ENCODE data around the gene CBX2.

CBX2 gene

DNA sequence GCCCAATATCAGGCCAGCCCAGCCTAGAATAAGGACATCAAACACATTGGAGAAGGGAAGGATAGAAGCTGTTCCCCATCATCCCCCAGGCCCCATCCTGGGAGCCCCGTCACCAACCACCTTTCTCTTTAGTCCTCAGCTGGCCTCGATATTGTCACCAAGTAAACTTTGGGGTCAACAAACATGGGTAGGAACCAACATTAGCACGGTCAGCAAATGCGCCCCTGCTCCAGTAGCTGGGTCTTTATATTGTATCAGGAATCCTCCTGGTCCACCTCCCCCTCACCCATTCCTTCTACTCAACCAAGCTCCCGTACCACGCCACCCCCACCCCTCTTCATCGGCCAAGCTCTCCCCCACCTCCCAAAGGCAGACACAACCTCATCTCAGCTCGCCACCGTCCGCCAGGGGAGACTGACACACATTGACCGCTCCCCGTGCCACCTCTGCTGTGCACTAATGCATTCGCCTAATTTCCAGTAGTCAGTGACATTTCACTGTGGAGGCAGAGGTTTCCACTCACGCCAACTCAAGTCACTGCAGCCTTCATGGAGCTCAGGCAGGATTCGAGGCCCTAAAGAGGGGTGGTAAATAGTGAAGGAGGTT is 20.7 kb upstream of the CBX2 start:
- DNase-seq (ENCODE audit: low read depth in 2 of 2): no peak
- TF ChIP-seq, protein P1, sequence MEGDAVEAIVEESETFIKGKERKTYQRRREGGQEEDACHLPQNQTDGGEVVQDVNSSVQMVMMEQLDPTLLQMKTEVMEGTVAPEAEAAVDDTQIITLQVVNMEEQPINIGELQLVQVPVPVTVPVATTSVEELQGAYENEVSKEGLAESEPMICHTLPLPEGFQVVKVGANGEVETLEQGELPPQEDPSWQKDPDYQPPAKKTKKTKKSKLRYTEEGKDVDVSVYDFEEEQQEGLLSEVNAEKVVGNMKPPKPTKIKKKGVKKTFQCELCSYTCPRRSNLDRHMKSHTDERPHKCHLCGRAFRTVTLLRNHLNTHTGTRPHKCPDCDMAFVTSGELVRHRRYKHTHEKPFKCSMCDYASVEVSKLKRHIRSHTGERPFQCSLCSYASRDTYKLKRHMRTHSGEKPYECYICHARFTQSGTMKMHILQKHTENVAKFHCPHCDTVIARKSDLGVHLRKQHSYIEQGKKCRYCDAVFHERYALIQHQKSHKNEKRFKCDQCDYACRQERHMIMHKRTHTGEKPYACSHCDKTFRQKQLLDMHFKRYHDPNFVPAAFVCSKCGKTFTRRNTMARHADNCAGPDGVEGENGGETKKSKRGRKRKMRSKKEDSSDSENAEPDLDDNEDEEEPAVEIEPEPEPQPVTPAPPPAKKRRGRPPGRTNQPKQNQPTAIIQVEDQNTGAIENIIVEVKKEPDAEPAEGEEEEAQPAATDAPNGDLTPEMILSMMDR (IDR thresholded peaks at IDR 0.05; ENCODE audit: low read depth, low read length): no peak
- no peak overlapping the region for H3K4me3 ChIP-seq (replicated peaks in 1 of 2; ENCODE audit: low read depth in 2 of 2, low read length in 2 of 2)

DNA sequence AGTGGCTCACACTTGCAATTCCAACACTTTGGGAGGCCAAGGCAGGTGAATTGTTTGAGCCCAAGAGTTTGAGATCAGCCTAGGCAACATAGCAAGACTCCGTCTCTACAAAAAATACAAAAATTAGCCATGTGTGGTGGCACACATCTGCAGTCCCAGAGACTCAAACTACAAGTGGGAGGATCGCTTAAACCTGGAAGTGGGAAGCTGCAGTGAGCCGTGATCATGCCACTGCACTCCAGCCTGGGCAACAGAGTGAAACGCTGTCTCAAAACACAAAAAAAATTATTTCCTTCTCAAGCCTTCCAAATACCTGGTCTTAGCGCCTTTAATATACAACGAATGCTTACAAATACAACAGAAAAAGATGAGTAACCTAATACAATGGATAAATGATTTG is 19.7 kb upstream of the CBX2 start:
- TF ChIP-seq, protein P1 (IDR thresholded peaks at IDR 0.05; ENCODE audit: low read depth, low read length): no peak
- no peak for DNase-seq (ENCODE audit: low read depth in 2 of 2)
- no peak overlapping the region for H3K4me3 ChIP-seq (replicated peaks in 1 of 2; ENCODE audit: low read depth in 2 of 2, low read length in 2 of 2)

DNA sequence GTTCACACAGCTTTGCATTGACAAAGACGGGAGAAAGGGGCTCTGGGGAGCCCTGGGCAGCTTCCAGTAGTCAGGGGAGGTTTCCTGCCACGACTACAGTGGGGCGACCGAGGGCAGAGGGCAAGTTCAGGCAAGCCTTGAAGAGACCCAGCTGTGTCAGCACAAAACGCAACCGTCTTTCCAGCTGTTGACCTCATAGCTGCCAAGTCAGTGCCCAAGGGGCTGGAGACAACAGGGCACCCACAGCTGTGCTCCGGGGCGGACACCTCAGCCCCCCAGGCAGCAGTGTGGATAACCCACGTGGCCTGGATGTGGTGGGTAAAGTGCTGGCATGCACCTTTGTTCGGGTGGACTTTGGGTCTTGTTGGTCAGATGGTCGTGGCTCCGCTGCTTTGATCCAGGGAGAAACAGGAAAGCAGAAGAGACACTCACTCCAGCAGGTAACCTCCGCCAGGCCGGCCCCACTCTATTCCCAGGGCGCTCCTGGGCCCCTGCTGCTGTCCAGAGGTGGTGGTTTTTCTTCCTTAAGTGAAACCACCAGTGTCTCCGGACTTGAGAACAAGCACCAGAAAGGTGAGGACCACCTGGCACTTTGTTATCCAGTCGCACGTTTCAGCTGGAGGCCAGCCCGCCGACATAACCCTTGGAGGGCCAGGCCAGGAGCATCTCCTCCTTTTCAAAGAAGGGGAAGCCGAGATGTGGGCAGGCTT is 17.6 kb upstream of the CBX2 start:
- no peak overlapping the region for H3K4me3 ChIP-seq (replicated peaks in 1 of 2; ENCODE audit: low read depth in 2 of 2, low read length in 2 of 2)
- no peak for DNase-seq (ENCODE audit: low read depth in 2 of 2)
- TF ChIP-seq, protein P1 (IDR thresholded peaks at IDR 0.05; ENCODE audit: low read depth, low read length): no peak

DNA sequence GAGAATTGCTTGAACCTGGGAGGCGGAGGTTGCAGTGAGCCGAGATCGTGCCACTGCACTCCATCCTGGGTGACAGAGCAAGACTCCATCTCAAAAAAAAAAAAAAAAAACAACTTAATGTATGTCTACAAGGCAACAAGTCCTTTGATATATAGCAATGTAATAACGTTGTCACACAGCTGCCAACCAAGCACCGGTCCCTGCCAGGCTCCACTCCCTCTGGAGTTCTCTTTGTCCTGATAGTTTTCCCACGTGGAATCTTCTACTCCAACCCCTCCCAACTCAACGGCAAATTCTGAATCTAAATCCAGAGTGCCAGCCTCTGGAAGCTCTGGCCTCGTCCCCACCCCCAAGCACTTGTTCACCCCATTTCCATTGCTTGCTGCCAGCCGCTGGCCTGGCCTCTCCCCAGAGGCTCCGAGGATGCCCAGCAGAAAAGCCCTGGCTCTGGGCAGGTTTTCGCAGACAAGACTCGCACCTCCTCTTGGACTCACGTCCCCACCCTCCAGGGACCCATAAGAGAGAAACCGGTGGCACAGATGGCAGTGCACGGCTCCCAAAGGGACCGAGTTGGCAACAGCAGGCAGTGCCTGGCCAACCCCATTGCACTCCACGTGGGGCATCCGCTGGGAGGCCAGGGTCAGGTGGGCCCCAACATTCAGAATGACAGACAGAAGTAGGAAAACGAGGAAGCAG is 15.9 kb upstream of the CBX2 start:
- no peak for DNase-seq (ENCODE audit: low read depth in 2 of 2)
- TF ChIP-seq, protein P1 (IDR thresholded peaks at IDR 0.05; ENCODE audit: low read depth, low read length): no peak
- no peak overlapping the region for H3K4me3 ChIP-seq (replicated peaks in 1 of 2; ENCODE audit: low read depth in 2 of 2, low read length in 2 of 2)

DNA sequence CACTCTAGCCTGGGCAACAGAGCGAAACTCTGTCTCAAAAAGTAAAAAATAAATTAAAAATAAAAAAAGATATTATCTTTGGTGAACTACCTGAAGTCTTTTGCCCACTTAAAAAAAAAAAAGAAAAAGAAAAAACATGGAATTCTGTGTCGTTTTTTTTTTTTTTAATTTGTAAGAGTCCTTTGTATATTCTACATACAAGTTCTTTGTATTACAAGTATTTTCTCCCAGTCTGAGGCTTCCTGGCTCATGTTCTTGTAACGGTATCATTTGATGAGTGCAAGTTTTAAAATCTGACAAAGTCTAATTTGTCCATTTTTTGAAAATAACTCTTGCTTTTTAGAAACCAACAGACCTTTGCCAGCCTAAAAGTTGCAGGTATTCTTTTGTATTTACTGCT is 12.2 kb upstream of the CBX2 start:
- no peak for DNase-seq (ENCODE audit: low read depth in 2 of 2)
- H3K4me3 ChIP-seq (replicated peaks in 1 of 2; ENCODE audit: low read depth in 2 of 2, low read length in 2 of 2): no peak overlapping the region
- TF ChIP-seq, protein P1 (IDR thresholded peaks at IDR 0.05; ENCODE audit: low read depth, low read length): no peak

DNA sequence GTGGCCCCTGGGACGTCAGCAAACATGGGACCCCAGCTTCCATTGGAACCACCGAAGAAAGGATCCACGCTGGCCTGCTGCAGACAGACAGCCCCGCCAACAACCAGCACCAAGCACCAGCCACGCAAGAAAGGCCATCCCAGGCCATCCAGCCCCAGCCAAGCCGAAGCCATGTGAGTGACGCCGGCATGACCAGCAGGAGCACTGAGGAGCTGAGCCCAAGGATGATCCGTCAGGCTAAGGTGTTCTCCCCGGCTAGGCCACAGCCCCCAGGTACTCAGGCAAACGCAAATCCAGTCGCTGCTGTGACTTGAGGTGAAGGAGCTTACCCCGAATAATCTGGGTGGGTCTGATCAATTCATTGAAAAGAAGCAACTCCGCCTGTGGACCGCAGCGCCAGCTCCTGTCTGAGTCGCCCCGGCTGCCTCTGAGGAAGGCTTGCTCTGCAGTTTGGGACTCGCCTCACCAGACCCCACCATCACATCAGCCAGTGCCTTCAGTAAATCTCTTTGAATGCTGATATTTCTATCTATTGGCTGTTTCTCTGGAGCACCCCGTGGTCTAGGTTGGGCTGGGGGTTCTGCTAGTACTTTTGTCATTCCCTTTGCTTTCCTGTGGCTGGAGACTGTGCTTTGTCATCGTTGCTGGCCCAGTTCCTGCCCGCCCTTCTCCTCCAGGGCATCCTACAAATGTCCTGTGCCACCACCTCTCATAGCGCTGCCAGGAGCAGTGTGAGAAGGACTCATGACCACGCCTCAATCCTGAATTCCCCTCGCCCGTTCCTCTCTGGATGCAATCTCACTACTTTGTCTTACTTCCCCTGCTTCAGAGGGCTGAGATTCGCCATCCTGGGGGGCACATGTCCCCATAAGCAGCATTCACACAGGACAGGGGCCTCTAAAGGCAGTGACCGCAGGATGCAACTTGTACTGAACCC is 8.1 kb upstream of the CBX2 start:
- TF ChIP-seq, protein P1 (IDR thresholded peaks at IDR 0.05; ENCODE audit: low read depth, low read length): no peak
- DNase-seq (ENCODE audit: low read depth in 2 of 2): no peak
- no peak overlapping the region for H3K4me3 ChIP-seq (replicated peaks in 1 of 2; ENCODE audit: low read depth in 2 of 2, low read length in 2 of 2)

All from cardiac fibroblast (primary cell).